HEK293 (cell line): ENCODE measurements around the gene SECTM1.

Source experiments
- CTCF ChIP-seq: fragments of 450-650 bp; formaldehyde crosslinking; IDR thresholded peaks from 2 replicates; pipeline ENCODE4 v1.5.1; 2016; ENCODE audit warnings: missing biosample characterization, missing genetic modification characterization
- PBX3 ChIP-seq: sonication (generic); formaldehyde crosslinking; IDR thresholded peaks from 2 replicates; pipeline ENCODE4 v1.8.1; 2022; ENCODE audit warnings: mild to moderate bottlenecking, moderate library complexity, missing genetic modification reagents

- TF ChIP-seq CTCF (tag by site-specific recombination) (no peak), PBX3 (CRISPR knock-in tag) (no peak)
These were observed 27.8 kb downstream of the SECTM1 start for GRCh38 chr17:82305727-82306300.
